Measurements from ENCODE around the gene ERFL.

DNA sequence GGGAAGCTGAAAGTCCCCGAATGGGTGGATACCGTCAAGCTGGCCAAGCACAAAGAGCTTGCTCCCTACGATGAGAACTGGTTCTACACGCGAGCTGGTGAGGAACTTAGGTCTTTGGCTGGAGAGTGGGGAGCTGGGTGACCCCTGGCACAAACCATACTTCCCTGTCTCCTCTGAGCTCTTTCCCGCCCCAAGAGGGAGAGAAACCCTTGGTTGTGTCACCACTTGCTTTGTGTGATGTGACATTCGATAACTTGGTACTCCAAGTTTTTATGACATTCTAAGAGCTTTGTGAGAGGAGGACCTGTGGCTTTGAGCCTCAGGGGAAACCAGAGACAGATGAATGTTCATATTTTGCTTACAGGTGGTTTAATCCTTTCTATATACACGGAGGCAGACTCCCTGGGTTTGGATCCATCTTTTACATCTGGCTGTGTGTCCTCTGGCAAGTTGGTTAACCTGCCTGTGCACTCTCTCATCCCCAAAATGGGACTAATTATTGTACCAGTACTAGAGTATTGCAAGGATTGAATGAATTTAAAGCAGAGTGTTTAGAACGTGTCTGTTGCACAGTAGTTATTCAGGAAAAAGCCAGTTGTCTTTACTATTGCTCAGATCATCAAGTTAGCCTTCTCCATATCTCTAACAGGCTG is 67.0 kb downstream of the ERFL start:
- no peak for TF ChIP-seq EZH2 (IDR thresholded peaks at IDR 0.05; ENCODE audit: borderline replicate concordance, low read length)
- TF ChIP-seq, protein P1, sequence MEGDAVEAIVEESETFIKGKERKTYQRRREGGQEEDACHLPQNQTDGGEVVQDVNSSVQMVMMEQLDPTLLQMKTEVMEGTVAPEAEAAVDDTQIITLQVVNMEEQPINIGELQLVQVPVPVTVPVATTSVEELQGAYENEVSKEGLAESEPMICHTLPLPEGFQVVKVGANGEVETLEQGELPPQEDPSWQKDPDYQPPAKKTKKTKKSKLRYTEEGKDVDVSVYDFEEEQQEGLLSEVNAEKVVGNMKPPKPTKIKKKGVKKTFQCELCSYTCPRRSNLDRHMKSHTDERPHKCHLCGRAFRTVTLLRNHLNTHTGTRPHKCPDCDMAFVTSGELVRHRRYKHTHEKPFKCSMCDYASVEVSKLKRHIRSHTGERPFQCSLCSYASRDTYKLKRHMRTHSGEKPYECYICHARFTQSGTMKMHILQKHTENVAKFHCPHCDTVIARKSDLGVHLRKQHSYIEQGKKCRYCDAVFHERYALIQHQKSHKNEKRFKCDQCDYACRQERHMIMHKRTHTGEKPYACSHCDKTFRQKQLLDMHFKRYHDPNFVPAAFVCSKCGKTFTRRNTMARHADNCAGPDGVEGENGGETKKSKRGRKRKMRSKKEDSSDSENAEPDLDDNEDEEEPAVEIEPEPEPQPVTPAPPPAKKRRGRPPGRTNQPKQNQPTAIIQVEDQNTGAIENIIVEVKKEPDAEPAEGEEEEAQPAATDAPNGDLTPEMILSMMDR (IDR thresholded peaks at IDR 0.05; ENCODE audit: low read length): no peak

All from OCI-LY1 (cell line).